ENCODE data around the gene CS. TPM values are rescaled to one million over a fixed set of nuclear protein-coding genes. Genes with fewer than 3 reads are reported as not detected.
"Not testable (repeated sequence)": the region's sequence is repeated elsewhere in the genome, so short reads cannot be mapped to it uniquely, and the experiment has no call there.

The CS gene
- total RNA-seq (280 and 360 TPM in 2 replicates), polyA plus RNA-seq (243 and 289 TPM in 2 replicates)

DNA sequence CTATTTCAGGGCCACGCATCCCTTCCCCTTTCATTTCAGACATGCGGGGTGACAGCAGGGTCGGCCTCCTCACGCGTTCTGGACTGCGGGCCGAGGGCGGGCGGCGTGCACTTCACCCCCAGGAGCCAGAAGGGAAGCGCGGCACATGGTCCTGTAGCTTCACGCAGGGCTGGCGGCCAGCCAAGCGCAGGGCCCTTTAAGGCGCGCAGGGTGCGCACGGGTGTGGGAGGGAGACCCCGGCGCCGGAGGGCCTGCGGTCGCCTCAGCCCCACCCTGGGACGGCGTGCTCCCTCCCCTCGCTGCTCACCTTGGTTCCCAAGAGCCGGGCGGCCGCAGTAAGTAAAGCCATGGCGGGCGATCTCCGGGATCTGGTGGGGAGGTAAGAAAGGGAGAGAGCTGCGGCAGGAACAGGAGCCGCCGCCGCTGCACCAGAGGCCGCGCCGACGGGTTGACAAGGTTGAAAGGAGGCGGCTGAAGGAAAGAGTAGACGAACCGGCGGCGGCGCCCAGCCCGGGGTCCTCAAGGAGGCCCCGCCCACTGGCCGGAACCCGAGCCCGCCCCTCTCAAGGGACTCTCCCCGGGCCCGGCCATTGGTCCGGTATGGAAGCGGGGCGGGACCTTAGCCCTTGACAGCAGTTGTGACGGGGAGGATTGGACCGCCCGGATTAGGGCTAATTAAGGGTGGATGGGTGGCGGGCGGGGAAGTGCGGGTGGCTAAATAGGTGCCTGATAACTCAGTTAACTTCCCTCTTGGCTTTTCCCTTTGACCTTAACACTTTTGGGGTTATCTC, at the start of gene CS:
CS (minus strand) TSS at position 478 of the 791 bp plus-strand sequence; CDS start at position 349, 129 bp downstream.
- Histone ChIP-seq H3K9me3 (ENCODE audit: low read depth) (no peaks in the 10 kb centered on the region), H3K36me3 (peaks cover 4% of the 10 kb centered on the region), H3K27me3 (no peaks in the 10 kb centered on the region), H3K4me1 (ENCODE audit: low read depth) (peaks cover 30% of the 10 kb centered on the region), H3K4me3 (peak within 1 kb of the TSS; percentile 66), H3K27ac (peak within 1 kb of the TSS; percentile 93)
- no peak for TF ChIP-seq CTCF (IDR thresholded peaks at IDR 0.05; ENCODE audit: low read depth, low read length)
- DNase-seq (ENCODE audit: low read depth in 1 of 2, low spot score in 1 of 2): peak; percentile 98 to 100

- H3K27ac ChIP-seq: no peak overlapping the region
- no peak for DNase-seq (ENCODE audit: low read depth in 1 of 2, low spot score in 1 of 2)
- no peak for TF ChIP-seq CTCF (IDR thresholded peaks at IDR 0.05; ENCODE audit: low read depth, low read length)
- H3K4me3 ChIP-seq: no peak overlapping the region
- H3K9me3 ChIP-seq (ENCODE audit: low read depth): no peaks in the 10 kb centered on the region
- peaks cover 43% of the 10 kb centered on the region for H3K36me3 ChIP-seq
- H3K4me1 ChIP-seq (ENCODE audit: low read depth): no peaks in the 10 kb centered on the region
- H3K27me3 ChIP-seq: no peaks in the 10 kb centered on the region
These were observed 48.6 kb upstream of the CS start for GRCh38 chr12:56348776-56349175.

DNA sequence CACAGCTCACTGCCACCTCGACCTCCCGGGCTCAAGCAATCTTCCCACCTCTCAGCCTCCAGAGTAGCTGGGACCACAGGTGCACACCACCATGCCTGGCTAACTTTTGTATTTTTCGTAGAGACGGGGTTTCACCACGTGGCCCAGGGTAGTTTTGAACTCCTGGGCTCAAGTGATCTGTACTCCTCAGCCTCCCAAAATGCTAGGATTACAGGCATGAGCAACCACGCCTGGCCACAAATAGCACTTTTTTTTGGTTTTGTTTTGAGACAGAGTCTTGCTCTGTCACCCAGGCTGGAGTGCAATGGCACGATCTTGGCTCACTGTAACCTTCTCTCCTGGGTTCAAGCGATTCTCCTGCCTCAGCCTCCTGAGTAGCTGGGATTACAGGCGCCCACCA, 47.1 kb upstream of the CS start:
- not testable (repeated sequence) for H3K27me3 ChIP-seq; H3K27ac ChIP-seq; H3K4me3 ChIP-seq; H3K9me3 ChIP-seq (ENCODE audit: low read depth); H3K4me1 ChIP-seq (ENCODE audit: low read depth); DNase-seq (ENCODE audit: low read depth in 1 of 2, low spot score in 1 of 2)
- H3K36me3 ChIP-seq: peaks cover 47% of the 10 kb centered on the region

GRCh38 chr12:56346675-56347074, 46.5 kb upstream of the CS start:
- Histone ChIP-seq H3K9me3 (ENCODE audit: low read depth) (no peaks in the 10 kb centered on the region), H3K27me3 (no peaks in the 10 kb centered on the region), H3K4me3 (no peak overlapping the region), H3K36me3 (peaks cover 46% of the 10 kb centered on the region), H3K4me1 (ENCODE audit: low read depth) (no peaks in the 10 kb centered on the region), H3K27ac (no peak overlapping the region)
- no peak for TF ChIP-seq CTCF (IDR thresholded peaks at IDR 0.05; ENCODE audit: low read depth, low read length)
- DNase-seq (ENCODE audit: low read depth in 1 of 2, low spot score in 1 of 2): no peak

DNA sequence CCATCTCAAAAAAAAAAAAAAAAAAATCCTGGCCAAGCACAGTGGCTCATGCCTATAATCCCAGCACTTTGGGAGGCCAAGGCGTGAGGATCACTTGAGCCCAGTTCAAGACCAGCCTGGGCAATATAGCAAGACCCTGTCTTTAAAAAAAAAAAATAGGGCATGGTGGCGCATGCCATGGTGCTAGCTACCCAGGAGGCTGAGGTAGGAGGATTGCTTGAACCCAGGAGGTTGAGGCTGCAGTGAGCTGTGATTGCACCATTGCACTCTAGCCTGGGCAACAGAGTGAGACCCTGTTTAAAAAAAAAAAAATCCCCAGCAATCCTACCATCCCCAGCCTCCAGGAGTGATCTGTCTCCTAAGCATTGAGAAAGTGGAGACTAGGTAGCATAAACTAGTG, 42.2 kb upstream of the CS start:
- not testable (repeated sequence) for DNase-seq (ENCODE audit: low read depth in 1 of 2, low spot score in 1 of 2); H3K4me3 ChIP-seq; H3K4me1 ChIP-seq (ENCODE audit: low read depth); H3K9me3 ChIP-seq (ENCODE audit: low read depth); H3K27ac ChIP-seq; H3K27me3 ChIP-seq
- H3K36me3 ChIP-seq: peaks cover 23% of the 10 kb centered on the region

- Histone ChIP-seq H3K4me1 (ENCODE audit: low read depth) (no peaks in the 10 kb centered on the region), H3K27ac (peak overlapping the region; percentile 39), H3K36me3 (peaks cover 23% of the 10 kb centered on the region), H3K9me3 (ENCODE audit: low read depth) (no peaks in the 10 kb centered on the region), H3K4me3 (no peak overlapping the region), H3K27me3 (no peaks in the 10 kb centered on the region)
- no peak for TF ChIP-seq CTCF (IDR thresholded peaks at IDR 0.05; ENCODE audit: low read depth, low read length)
- DNase-seq (ENCODE audit: low read depth in 1 of 2, low spot score in 1 of 2): no peak
These were observed 41.5 kb upstream of the CS start for GRCh38 chr12:56341616-56342015.

All from cardiac muscle cell (in vitro differentiated cells and primary cell).